ENCODE data around the gene SALL4. TPM values are rescaled to one million over a fixed set of nuclear protein-coding genes. Genes with fewer than 3 reads are reported as not detected.

Gene SALL4
- total and polyA plus RNA-seq, 9 of the 15 experiments (the other 6 are each of a cell fraction or from before 2014, with no cell fraction given), result 0.03 to 0.07 TPM; not detected in 7

GRCh38 chr20:51831866-51832265 is 29.5 kb upstream of the SALL4 start (continued):
- TF ChIP-seq STAT6 (CRISPR knock-in tag; IDR thresholded peaks at IDR 0.05), result no peak
- TF ChIP-seq ZNF707 (CRISPR knock-in tag; conservative IDR thresholded peaks at IDR 0.05), result no peak
- TF ChIP-seq OTX1 (CRISPR knock-in tag; IDR thresholded peaks at IDR 0.05), result no peak
- TF ChIP-seq NR1H2 (CRISPR knock-in tag; IDR thresholded peaks at IDR 0.05), result no peak
- no peak for TF ChIP-seq MEIS2 (IDR thresholded peaks at IDR 0.05; ENCODE audit: partially characterized antibody)
- no peak for TF ChIP-seq ZNF695 (CRISPR knock-in tag; IDR thresholded peaks at IDR 0.05)
- no peak for TF ChIP-seq PURB (CRISPR knock-in tag; IDR thresholded peaks at IDR 0.05; ENCODE audit: low read depth)
- no peak for TF ChIP-seq TCFL5 (CRISPR knock-in tag; conservative IDR thresholded peaks at IDR 0.05)
- no peak for TF ChIP-seq ZNF311 (CRISPR knock-in tag; IDR thresholded peaks at IDR 0.05)

GRCh38 chr20:51830538-51830937 is 28.2 kb upstream of the SALL4 start:
- in situ Hi-C loops (cut with MboI) (no loop called here), intact Hi-C loops (cut with micrococcal nuclease) (no loop called here)
- DNase-seq (ENCODE audit: extremely low read depth in 1 of 4, low spot score in 3 of 4) (no peak), ATAC-seq (no peak), FAIRE-seq (no peak)
- no peaks in the 10 kb centered on the region for H3K36me3 ChIP-seq (ENCODE audit: control insufficient read depth, insufficient read depth, low read length)
- POLR2A ChIA-PET, result no interaction called here
- H3K4me3 ChIP-seq, result no peak overlapping the region
- H3K9ac ChIP-seq (ENCODE audit: insufficient read depth in 1 of 2, low read depth in 2 of 2, low read length in 2 of 2), result no peak overlapping the region
- H3K79me2 ChIP-seq (ENCODE audit: control insufficient read depth, insufficient read depth, low read length), result no peaks in the 10 kb centered on the region
- no peak overlapping the region for H3K4me2 ChIP-seq (ENCODE audit: insufficient read depth, low read length)
- no peaks in the 10 kb centered on the region; a peak in 1 of 5 replicates for H3K4me1 ChIP-seq (replicated peaks in 1 of 2; ENCODE audit: control insufficient read depth in 2 of 2, insufficient read depth in 2 of 2, low read length in 2 of 2)
- H4K20me1 ChIP-seq (replicated peaks; ENCODE audit: control insufficient read depth, insufficient read depth, low read length), result no peaks in the 10 kb centered on the region
- H3K27me3 ChIP-seq (ENCODE audit: control insufficient read depth in 2 of 2, insufficient read depth in 2 of 2, low read length in 2 of 2), result peaks cover 8 to 44% of the 10 kb centered on the region in 2 experiments
- no TSS peak for BruUV-seq (replicated peaks)
- no peaks in the 10 kb centered on the region for H3K9me3 ChIP-seq (replicated peaks; ENCODE audit: control insufficient read depth, insufficient read depth, low read depth, low read length)
- H3K9me1 ChIP-seq (ENCODE audit: control insufficient read depth, insufficient read depth, low read length), result no peaks in the 10 kb centered on the region
- 0% methylated on average over 3 of the region's 7 CpGs for WGBS (ENCODE audit: insufficient coverage, low coverage, missing lambda C conversion rate)
- H3K27ac ChIP-seq (ENCODE audit: extremely low read depth, low read depth, low read length), result no peak overlapping the region
- CTCF ChIA-PET (ENCODE audit: low intra/inter-chr PET ratio), result no interaction called here
- H2AFZ ChIP-seq (ENCODE audit: low read depth, low read length), result no peak overlapping the region
- TF ChIP-seq ZNF253 (CRISPR knock-in tag; conservative IDR thresholded peaks at IDR 0.05) (no peak), BRCA1 (IDR thresholded peaks at IDR 0.05) (no peak), BRCA1 (CRISPR knock-in tag; IDR thresholded peaks at IDR 0.05) (no peak), NFIC (IDR thresholded peaks at IDR 0.05) (no peak), GABPB2 (CRISPR knock-in tag; conservative IDR thresholded peaks at IDR 0.05) (no peak), TEAD2 (tag; IDR thresholded peaks at IDR 0.05) (no peak), GTF2F1 (IDR thresholded peaks at IDR 0.05; ENCODE audit: low read depth, low read length) (no peak), RBM14 (IDR thresholded peaks at IDR 0.05; ENCODE audit: borderline replicate concordance, insufficient read depth, low read depth, low read length) (no peak)

All from K562 (cell line).